Measurements from ENCODE around the gene HINFP. TPM values are rescaled to one million over a fixed set of nuclear protein-coding genes. Genes with fewer than 3 reads are reported as not detected.
A peak's percentile ranks its signal among the peaks of the same experiment; 100 is the strongest.

The HINFP gene
- total RNA-seq, 1 experiment from 2014 or later = 38.1 TPM

DNA sequence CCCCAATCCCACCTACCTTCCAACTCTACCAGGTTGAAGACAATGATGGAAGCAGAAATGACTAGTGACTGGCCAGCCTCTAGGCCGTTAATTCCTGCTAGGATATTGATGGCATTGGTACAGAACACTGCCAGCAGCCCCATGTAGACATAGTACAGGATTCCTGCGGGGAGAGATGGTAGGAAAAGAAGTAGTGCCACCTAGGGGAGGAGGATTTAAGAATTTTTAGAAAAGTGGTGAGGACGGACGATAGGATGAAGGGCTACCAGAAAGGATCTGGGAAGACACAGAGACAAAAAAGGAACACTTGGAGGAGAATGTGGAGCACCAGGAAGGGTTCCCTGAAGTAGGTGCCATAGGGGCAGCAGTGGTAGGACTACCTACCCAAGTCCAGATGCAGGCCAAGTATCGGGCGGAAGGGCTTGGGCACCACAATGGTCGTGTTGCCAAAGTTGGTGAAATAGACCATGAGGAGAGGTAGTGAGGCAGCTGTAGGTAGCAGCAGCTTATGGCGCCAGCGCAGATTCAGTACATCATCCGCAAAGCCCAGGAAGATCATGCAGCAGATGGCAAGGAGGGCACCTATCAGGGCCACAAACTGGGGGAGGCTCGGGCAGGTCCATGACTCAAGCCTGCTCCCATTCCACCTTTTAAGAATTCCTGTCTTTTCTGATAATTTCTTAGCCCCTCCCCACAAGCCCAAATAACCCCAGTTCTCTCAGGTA, 21.0 kb upstream of the HINFP start:
- Histone ChIP-seq H3K9ac (ENCODE audit: low read length) (peak overlapping the region; percentile 81), H3K4me3 (replicated peaks in 1 of 2; ENCODE audit: low read depth in 1 of 2, low read length in 2 of 2) (peak overlapping the region; percentile 58 to 78), H4K20me1 (ENCODE audit: insufficient read depth) (no peaks in the 10 kb centered on the region), H3K27me3 (ENCODE audit: insufficient read depth, low read length) (no peaks in the 10 kb centered on the region), H3K9me3 (ENCODE audit: control insufficient read depth in 1 of 2, insufficient read depth in 1 of 2, low read depth in 1 of 2, low read length in 2 of 2) (no peaks in the 10 kb centered on the region), H2AFZ (ENCODE audit: low read depth, low read length, poor library complexity, severe bottlenecking) (no peak overlapping the region), H3K9me2 (ENCODE audit: insufficient read depth) (no peaks in the 10 kb centered on the region), H3K4me1 (ENCODE audit: control insufficient read depth in 1 of 2, insufficient read depth in 2 of 2, low read length in 2 of 2) (peaks cover 30 to 40% of the 10 kb centered on the region in 2 experiments), H3K4me2 (ENCODE audit: low read length) (peak overlapping the region; percentile 89), H3K36me3 (ENCODE audit: control insufficient read depth in 1 of 2, insufficient read depth in 2 of 2, low read length in 2 of 2) (peaks cover 10 to 25% of the 10 kb centered on the region in 2 experiments; a peak in 3 of 4 replicates), H3K79me2 (ENCODE audit: insufficient read depth, low read length) (peaks cover 32% of the 10 kb centered on the region), H3K27ac (ENCODE audit: low read depth, low read length) (peak overlapping the region; percentile 96)
- RAD21 ChIA-PET (ENCODE audit: low non-redundant PET in 1 of 2, low total read pairs in 2 of 2, uncharacterized antibody in 2 of 2, unreplicated experiment in 2 of 2) = no interaction called here
- POLR2A ChIA-PET = no interaction called here
- TF ChIP-seq POLR2AphosphoS5 (IDR thresholded peaks at IDR 0.05; ENCODE audit: low read depth, low read length) (no peak), ELF1 (IDR thresholded peaks at IDR 0.05; ENCODE audit: borderline replicate concordance, low read depth) (no peak)
- TF ChIP-seq, protein P1, sequence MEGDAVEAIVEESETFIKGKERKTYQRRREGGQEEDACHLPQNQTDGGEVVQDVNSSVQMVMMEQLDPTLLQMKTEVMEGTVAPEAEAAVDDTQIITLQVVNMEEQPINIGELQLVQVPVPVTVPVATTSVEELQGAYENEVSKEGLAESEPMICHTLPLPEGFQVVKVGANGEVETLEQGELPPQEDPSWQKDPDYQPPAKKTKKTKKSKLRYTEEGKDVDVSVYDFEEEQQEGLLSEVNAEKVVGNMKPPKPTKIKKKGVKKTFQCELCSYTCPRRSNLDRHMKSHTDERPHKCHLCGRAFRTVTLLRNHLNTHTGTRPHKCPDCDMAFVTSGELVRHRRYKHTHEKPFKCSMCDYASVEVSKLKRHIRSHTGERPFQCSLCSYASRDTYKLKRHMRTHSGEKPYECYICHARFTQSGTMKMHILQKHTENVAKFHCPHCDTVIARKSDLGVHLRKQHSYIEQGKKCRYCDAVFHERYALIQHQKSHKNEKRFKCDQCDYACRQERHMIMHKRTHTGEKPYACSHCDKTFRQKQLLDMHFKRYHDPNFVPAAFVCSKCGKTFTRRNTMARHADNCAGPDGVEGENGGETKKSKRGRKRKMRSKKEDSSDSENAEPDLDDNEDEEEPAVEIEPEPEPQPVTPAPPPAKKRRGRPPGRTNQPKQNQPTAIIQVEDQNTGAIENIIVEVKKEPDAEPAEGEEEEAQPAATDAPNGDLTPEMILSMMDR (IDR thresholded peaks at IDR 0.05 in 2 of 3, conservative IDR thresholded peaks at IDR 0.05 in 1 of 3; ENCODE audit: borderline replicate concordance in 1 of 3, insufficient read depth in 1 of 3, low read depth in 2 of 3, low read length in 2 of 3) = peak in 2 of 3 experiments; percentile 61 to 63; a peak in 4 of 6 replicates
- peak; percentile 61 for DNase-seq (ENCODE audit: low read depth, low spot score)
- CTCF ChIA-PET = no interaction called here
- ATAC-seq = 0 out of 2 replicates have a peak, but pooled peaks have one; percentile 3
- no TSS peak for BruUV-seq (replicated peaks)
- intact Hi-C loops (cut with micrococcal nuclease) = loop anchor here (2.0 to 10.0 kb wide), 6 partner anchors 68 to 372 kb away; partner anchors contain the start of genes NLRX1 and USP2

Measured in HCT116 (cell line).